Hepatocyte (in vitro differentiated cells): ENCODE measurements around the gene PER1.
A peak's percentile ranks its signal among the peaks of the same experiment; 100 is the strongest.

Experiments used
- CTCF ChIP-seq: fragments of 200-600 bp; sonication (generic); IDR thresholded peaks from 2 replicates; pipeline ENCODE4 v1.5.1; 2016; ENCODE audit warnings: antibody characterized with exemption, mild to moderate bottlenecking; ENCODE audit not compliant: poor library complexity
- EZH2 ChIP-seq: fragments of 200-600 bp; sonication (generic); IDR thresholded peaks from 2 replicates; pipeline ENCODE4 v1.6.1; 2016; ENCODE audit warnings: antibody characterized with exemption, mild to moderate bottlenecking, borderline replicate concordance

GRCh38 chr17:8121681-8122421 lies 30.4 kb downstream of the PER1 start:
- TF ChIP-seq CTCF (peak; percentile 49), EZH2 (no peak)
